ENCODE results near the gene DISP2. TPM values are rescaled to one million over a fixed set of nuclear protein-coding genes. Genes with fewer than 3 reads are reported as not detected.

The DISP2 gene
- total and polyA plus RNA-seq, 4 donors, result under 0.01 to 0.23 (median under 0.01) TPM; not detected in 1

GRCh38 chr15:40348474-40348870, 9.5 kb upstream of the DISP2 start:
- TF ChIP-seq REST (IDR thresholded peaks at IDR 0.05) (no peak), ATF3 (IDR thresholded peaks at IDR 0.05) (no peak), GABPA (IDR thresholded peaks at IDR 0.05 in 1 of 2, conservative IDR thresholded peaks at IDR 0.05 in 1 of 2) (no peak), YY1 (IDR thresholded peaks at IDR 0.05) (no peak), EGR1 (IDR thresholded peaks at IDR 0.05; ENCODE audit: low read depth in 2 of 2) (no peak), TAF1 (conservative IDR thresholded peaks at IDR 0.05) (no peak), FOXA1 (IDR thresholded peaks at IDR 0.05) (no peak)
- no peak overlapping the region for H3K9ac ChIP-seq (ENCODE audit: low read depth in 1 of 2, low read length in 2 of 2)
- no peak overlapping the region for H3K4me3 ChIP-seq (ENCODE audit: low read depth in 1 of 3, low read length in 3 of 3)
- H3K27ac ChIP-seq (ENCODE audit: low read depth in 1 of 2, low read length in 2 of 2), result no peak overlapping the region
- DNase-seq (ENCODE audit: low spot score), result no peak
- H3K27me3 ChIP-seq (ENCODE audit: control insufficient read depth in 4 of 4, insufficient read depth in 4 of 4, low read length in 3 of 4), result no peaks in the 10 kb centered on the region
- H3K4me1 ChIP-seq (ENCODE audit: control insufficient read depth in 4 of 4, insufficient read depth in 4 of 4, low read length in 3 of 4), result peaks cover 3 to 8% (median 5%) of the 10 kb centered on the region in 4 donors
- no peaks in the 10 kb centered on the region for H3K9me3 ChIP-seq (ENCODE audit: control insufficient read depth in 4 of 4, low read length in 3 of 4)
- no peaks in the 10 kb centered on the region for H3K36me3 ChIP-seq (ENCODE audit: control insufficient read depth in 4 of 4, insufficient read depth in 3 of 4, low read depth in 1 of 4, low read length in 3 of 4)
- 82% methylated on average over 5 of the region's 5 CpGs for WGBS

- Histone ChIP-seq H3K36me3 (ENCODE audit: control insufficient read depth in 4 of 4, insufficient read depth in 3 of 4, low read depth in 1 of 4, low read length in 3 of 4) (no peaks in the 10 kb centered on the region), H3K27ac (ENCODE audit: low read depth in 1 of 2, low read length in 2 of 2) (no peak overlapping the region), H3K27me3 (ENCODE audit: control insufficient read depth in 4 of 4, insufficient read depth in 4 of 4, low read length in 3 of 4) (no peaks in the 10 kb centered on the region), H3K4me3 (ENCODE audit: low read depth in 1 of 3, low read length in 3 of 3) (no peak overlapping the region), H3K9ac (ENCODE audit: low read depth in 1 of 2, low read length in 2 of 2) (no peak overlapping the region), H3K9me3 (ENCODE audit: control insufficient read depth in 4 of 4, low read length in 3 of 4) (no peaks in the 10 kb centered on the region), H3K4me1 (ENCODE audit: control insufficient read depth in 4 of 4, insufficient read depth in 4 of 4, low read length in 3 of 4) (peaks cover 5 to 14% (median 10%) of the 10 kb centered on the region in 4 donors)
- no peak for TF ChIP-seq JUND (IDR thresholded peaks at IDR 0.05)
- no peak for TF ChIP-seq SP1 (IDR thresholded peaks at IDR 0.05)
- no peak for TF ChIP-seq FOXA1 (IDR thresholded peaks at IDR 0.05)
- TF ChIP-seq MAX (IDR thresholded peaks at IDR 0.05), result no peak
- no peak for TF ChIP-seq HNF4G (IDR thresholded peaks at IDR 0.05)
- TF ChIP-seq RXRA (IDR thresholded peaks at IDR 0.05), result no peak
- TF ChIP-seq RAD21 (IDR thresholded peaks at IDR 0.05), result no peak
- no peak for TF ChIP-seq EGR1 (IDR thresholded peaks at IDR 0.05; ENCODE audit: low read depth in 2 of 2)
- no peak for TF ChIP-seq CTCF (IDR thresholded peaks at IDR 0.05; ENCODE audit: low read depth, low read length, missing input control)
- TF ChIP-seq TAF1 (conservative IDR thresholded peaks at IDR 0.05), result no peak
- TF ChIP-seq YY1 (IDR thresholded peaks at IDR 0.05), result no peak
- TF ChIP-seq FOXA2 (IDR thresholded peaks at IDR 0.05), result no peak
- TF ChIP-seq ATF3 (IDR thresholded peaks at IDR 0.05), result no peak
- no peak for TF ChIP-seq GABPA (IDR thresholded peaks at IDR 0.05 in 1 of 2, conservative IDR thresholded peaks at IDR 0.05 in 1 of 2)
- TF ChIP-seq NR2F2 (IDR thresholded peaks at IDR 0.05), result no peak
- TF ChIP-seq ZBTB33 (IDR thresholded peaks at IDR 0.05), result no peak
- TF ChIP-seq REST (IDR thresholded peaks at IDR 0.05), result no peak
- no peak for TF ChIP-seq HNF4A (conservative IDR thresholded peaks at IDR 0.05)
- 91% methylated on average over 5 of the region's 5 CpGs for WGBS
- no peak for DNase-seq (ENCODE audit: low spot score)
Measured at GRCh38 chr15:40349163-40349562, 8.9 kb upstream of the DISP2 start.

Data from liver (tissue), 9 donors.